Measurements from ENCODE around the gene SWT1. TPM values are rescaled to one million over a fixed set of nuclear protein-coding genes. Genes with fewer than 3 reads are reported as not detected.
A peak's percentile ranks its signal among the peaks of the same experiment; 100 is the strongest.

SWT1 gene, protein sequence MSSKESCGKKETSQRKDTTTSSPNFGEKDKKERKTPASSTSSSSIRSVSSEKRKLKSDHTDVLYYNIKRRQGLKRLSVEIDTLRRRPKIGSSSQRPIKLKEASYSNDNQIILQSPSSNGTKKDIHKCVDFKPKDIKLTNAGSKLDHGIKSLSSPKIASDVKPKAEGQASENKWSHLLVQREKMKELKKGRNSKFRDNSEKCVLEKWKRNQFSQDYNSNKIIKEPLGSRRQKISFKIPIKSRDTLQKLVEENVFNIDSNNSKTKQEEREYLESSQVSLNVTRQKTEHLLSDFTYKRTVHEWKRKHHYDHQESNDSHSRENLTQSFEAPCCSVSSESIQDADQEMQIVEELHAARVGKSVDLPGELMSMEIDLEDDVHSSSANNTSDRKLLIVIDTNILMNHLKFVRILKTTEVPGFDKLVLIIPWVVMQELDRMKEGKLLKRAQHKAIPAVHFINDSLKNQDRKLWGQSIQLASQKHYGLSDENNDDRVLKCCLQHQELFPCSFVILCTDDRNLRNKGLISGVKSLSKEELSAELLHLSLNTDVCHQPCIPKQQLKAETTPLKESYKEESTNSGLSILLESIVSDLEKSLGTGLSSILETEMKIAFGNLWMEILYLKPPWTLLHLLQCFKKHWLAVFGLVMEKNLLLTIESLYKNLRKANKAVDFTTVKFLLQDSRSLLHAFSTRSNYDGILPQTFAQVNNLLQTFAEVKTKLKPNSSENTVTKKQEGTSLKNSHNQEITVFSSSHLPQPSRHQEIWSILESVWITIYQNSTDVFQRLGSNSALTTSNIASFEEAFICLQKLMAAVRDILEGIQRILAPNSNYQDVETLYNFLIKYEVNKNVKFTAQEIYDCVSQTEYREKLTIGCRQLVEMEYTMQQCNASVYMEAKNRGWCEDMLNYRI
- total RNA-seq (1 to 10 TPM; 2.3 to 2.7 TPM), polyA plus RNA-seq (2.7 TPM)

DNA sequence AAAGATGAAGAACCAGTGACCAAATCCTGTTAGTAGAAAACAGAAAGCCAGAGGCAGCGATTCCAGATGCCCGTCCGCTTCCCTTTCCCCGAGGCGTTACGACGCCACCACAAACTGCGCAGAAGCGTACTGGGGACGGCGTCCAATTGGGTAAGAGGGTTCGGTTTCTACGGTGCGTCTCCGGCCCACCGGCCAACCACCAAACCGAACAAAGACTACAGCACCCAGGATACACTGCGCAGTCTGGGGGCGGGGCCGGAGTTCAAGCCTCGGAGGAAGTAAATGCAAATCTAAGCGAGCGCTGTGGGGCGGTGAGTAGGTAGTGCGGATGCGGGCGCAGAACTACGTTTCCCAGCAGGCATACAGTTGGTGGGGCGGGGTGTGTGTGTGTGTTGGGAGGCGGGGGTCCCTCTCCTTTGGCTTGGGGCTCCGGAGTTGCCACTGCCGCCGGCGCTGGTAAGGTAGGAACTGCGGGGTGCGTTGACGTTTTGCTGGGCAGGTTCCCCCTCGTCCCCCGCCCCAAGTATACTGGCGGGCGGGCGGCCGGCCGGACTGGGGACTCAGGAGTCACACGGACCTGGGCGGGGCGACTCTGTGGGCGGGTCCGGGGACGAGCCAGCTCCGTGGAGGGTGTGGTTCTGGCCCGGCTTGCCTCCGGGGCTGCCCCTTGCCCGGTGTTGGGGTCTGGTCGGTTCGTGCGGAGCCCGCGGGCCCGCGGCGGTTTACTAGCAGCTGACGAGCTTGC is at the start of gene SWT1, which contains the start of gene TRMT1L:
Gene SWT1, plus strand, starts transcription at position 314 of the 745 bp plus-strand sequence. CDS start 3,675 bp downstream, outside the sequence.
Gene TRMT1L, minus strand, starts transcription at position 100 of the 745 bp plus-strand sequence. CDS start 241 bp downstream, outside the sequence.
- Mint-ChIP-seq H3K36me3 (peaks cover 0 to 27% (median 4%) of the 10 kb centered on the region in 3 donors), H3K4me3 (peak within 1 kb of the TSS; percentile 96 to 99 (median 99)), H3K27ac (peak within 1 kb of the TSS; percentile 93 to 100 (median 99)), H3K9me3 (no peaks in the 10 kb centered on the region), H3K27me3 (no peaks in the 10 kb centered on the region), H3K4me1 (peaks cover 41 to 48% (median 46%) of the 10 kb centered on the region in 3 donors)
- peaks cover 14% of the 10 kb centered on the region for H3K4me1 ChIP-seq (ENCODE audit: insufficient read depth, low read length)
- H3K9me3 ChIP-seq (ENCODE audit: low read length) = no peaks in the 10 kb centered on the region
- POLR2A ChIA-PET = interaction anchor here (0.5 to 2.7 kb wide), 7 partner anchors 12 to 1218 kb away, joined by 3 to 23 read pairs (median 5); partner anchors contain the start of genes EDEM3, IVNS1ABP and TPR
- DNase-seq = peak; percentile 96 to 98 (median 97)
- H3K4me3 ChIP-seq (ENCODE audit: low read length) = peak within 1 kb of the TSS; percentile 90
- CTCF ChIA-PET = interaction anchor here (1.0 to 2.3 kb wide), 4 partner anchors 12 to 175 kb away, joined by 3 to 17 read pairs (median 6); partner anchors contain the start of gene IVNS1ABP
- H3K36me3 ChIP-seq (ENCODE audit: insufficient read depth, low read length) = no peaks in the 10 kb centered on the region
- H3K27me3 ChIP-seq (ENCODE audit: insufficient read depth, low read length, poor library complexity, severe bottlenecking) = no peaks in the 10 kb centered on the region
- peak within 1 kb of the TSS; percentile 98 for H3K27ac ChIP-seq (ENCODE audit: low read depth, low read length)

DNA sequence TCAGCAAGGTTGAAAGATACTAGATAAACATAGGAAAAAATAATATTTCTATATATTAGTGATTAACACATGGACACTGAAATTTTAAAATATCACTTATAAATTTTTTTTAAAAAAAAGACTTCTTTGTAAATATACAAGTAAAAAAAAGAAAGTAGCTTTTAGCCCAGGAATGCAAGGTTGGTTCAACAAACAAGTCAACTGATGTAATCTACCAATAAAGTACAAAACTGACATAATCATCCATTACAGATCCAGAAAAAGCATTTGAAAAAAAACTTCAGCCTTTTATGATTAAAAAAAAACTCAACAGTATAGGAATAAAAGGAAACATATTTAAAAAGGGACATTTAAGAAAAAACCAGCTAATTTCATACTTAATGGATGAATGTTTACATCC is 48.6 kb upstream of the SWT1 start:
- ChIA-PET CTCF (interaction anchor here (1.1 kb wide), 1 partner anchor 11 kb away, joined by 3 read pairs; no protein-coding TSS in a partner anchor), POLR2A (no interaction called here)
- no peak overlapping the region for H3K4me3 ChIP-seq (ENCODE audit: low read length)
- Mint-ChIP-seq H3K4me3 (no peak overlapping the region), H3K27me3 (peaks cover 0 to 1% of the 10 kb centered on the region in 2 donors), H3K36me3 (peaks cover 3 to 14% (median 10%) of the 10 kb centered on the region in 3 donors), H3K9me3 (peaks cover 20 to 41% (median 35%) of the 10 kb centered on the region in 5 donors), H3K27ac (no peak overlapping the region), H3K4me1 (no peaks in the 10 kb centered on the region)
- H3K9me3 ChIP-seq (ENCODE audit: low read length) = peaks cover 4% of the 10 kb centered on the region
- DNase-seq = no peak
- no peaks in the 10 kb centered on the region for H3K27me3 ChIP-seq (ENCODE audit: insufficient read depth, low read length, poor library complexity, severe bottlenecking)
- no peaks in the 10 kb centered on the region for H3K4me1 ChIP-seq (ENCODE audit: insufficient read depth, low read length)
- no peak overlapping the region for H3K27ac ChIP-seq (ENCODE audit: low read depth, low read length)
- no peaks in the 10 kb centered on the region for H3K36me3 ChIP-seq (ENCODE audit: insufficient read depth, low read length)

GRCh38 chr1:185110145-185110544 is 46.8 kb upstream of the SWT1 start:
- no peak for DNase-seq
- no peaks in the 10 kb centered on the region for H3K27me3 ChIP-seq (ENCODE audit: insufficient read depth, low read length, poor library complexity, severe bottlenecking)
- H3K27ac ChIP-seq (ENCODE audit: low read depth, low read length) = no peak overlapping the region
- H3K36me3 ChIP-seq (ENCODE audit: insufficient read depth, low read length) = no peaks in the 10 kb centered on the region
- Mint-ChIP-seq H3K36me3 (peaks cover 0 to 15% (median 0%) of the 10 kb centered on the region in 3 donors), H3K4me1 (no peaks in the 10 kb centered on the region), H3K4me3 (no peak overlapping the region), H3K27ac (no peak overlapping the region), H3K9me3 (peaks cover 20 to 41% (median 35%) of the 10 kb centered on the region in 5 donors), H3K27me3 (peaks cover 0 to 1% of the 10 kb centered on the region in 2 donors)
- ChIA-PET CTCF (interaction anchor here (1.3 kb wide), 1 partner anchor 20 kb away, joined by 3 read pairs; no protein-coding TSS in a partner anchor), POLR2A (no interaction called here)
- no peak overlapping the region for H3K4me3 ChIP-seq (ENCODE audit: low read length)
- H3K9me3 ChIP-seq (ENCODE audit: low read length) = peaks cover 4% of the 10 kb centered on the region
- H3K4me1 ChIP-seq (ENCODE audit: insufficient read depth, low read length) = no peaks in the 10 kb centered on the region

- H3K9me3 ChIP-seq (ENCODE audit: low read length) = peaks cover 4% of the 10 kb centered on the region
- no peak overlapping the region for H3K4me3 ChIP-seq (ENCODE audit: low read length)
- Mint-ChIP-seq H3K9me3 (peaks cover 16 to 35% (median 29%) of the 10 kb centered on the region in 5 donors), H3K4me1 (no peaks in the 10 kb centered on the region), H3K27ac (no peak overlapping the region), H3K4me3 (no peak overlapping the region), H3K36me3 (peaks cover 0 to 15% (median 0%) of the 10 kb centered on the region in 3 donors), H3K27me3 (peaks cover 0 to 1% of the 10 kb centered on the region in 2 donors)
- no peaks in the 10 kb centered on the region for H3K27me3 ChIP-seq (ENCODE audit: insufficient read depth, low read length, poor library complexity, severe bottlenecking)
- H3K27ac ChIP-seq (ENCODE audit: low read depth, low read length) = no peak overlapping the region
- POLR2A ChIA-PET = no interaction called here
- CTCF ChIA-PET = no interaction called here
- H3K4me1 ChIP-seq (ENCODE audit: insufficient read depth, low read length) = no peaks in the 10 kb centered on the region
- no peaks in the 10 kb centered on the region for H3K36me3 ChIP-seq (ENCODE audit: insufficient read depth, low read length)
- DNase-seq = no peak
Observed at GRCh38 chr1:185111873-185112272, 45.1 kb upstream of the SWT1 start.

DNA sequence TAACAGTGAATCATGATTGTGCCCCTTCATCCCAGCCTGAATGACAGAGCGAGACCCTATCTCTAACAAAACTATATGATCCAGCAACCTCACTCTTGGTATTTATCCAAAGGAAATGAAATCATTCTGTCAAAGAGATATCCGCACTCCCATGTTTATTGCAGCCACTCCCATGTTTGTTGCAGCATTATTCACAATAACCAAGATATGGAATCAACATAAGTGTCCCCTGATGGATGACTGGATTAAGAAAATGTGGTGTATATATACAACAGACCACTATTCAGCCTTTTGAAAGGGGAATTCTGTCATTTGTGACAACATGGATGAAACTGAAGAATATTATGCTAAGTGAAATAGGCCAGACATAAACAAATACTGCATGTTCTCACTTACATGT is 44.6 kb upstream of the SWT1 start:
- Histone ChIP-seq H3K4me1 (ENCODE audit: insufficient read depth, low read length) (no peaks in the 10 kb centered on the region), H3K27me3 (ENCODE audit: insufficient read depth, low read length, poor library complexity, severe bottlenecking) (no peaks in the 10 kb centered on the region), H3K9me3 (ENCODE audit: low read length) (peaks cover 4% of the 10 kb centered on the region), H3K36me3 (ENCODE audit: insufficient read depth, low read length) (no peaks in the 10 kb centered on the region), H3K27ac (ENCODE audit: low read depth, low read length) (no peak overlapping the region), H3K4me3 (ENCODE audit: low read length) (no peak overlapping the region)
- DNase-seq = no peak
- POLR2A ChIA-PET = no interaction called here
- CTCF ChIA-PET = no interaction called here
- Mint-ChIP-seq H3K36me3 (peaks cover 2 to 15% (median 3%) of the 10 kb centered on the region in 3 donors), H3K4me1 (no peaks in the 10 kb centered on the region), H3K9me3 (peaks cover 16 to 31% (median 26%) of the 10 kb centered on the region in 5 donors), H3K27me3 (peaks cover 0 to 1% of the 10 kb centered on the region in 2 donors), H3K27ac (no peak overlapping the region), H3K4me3 (no peak overlapping the region)

- DNase-seq = no peak
- Histone ChIP-seq H3K4me3 (ENCODE audit: low read length) (no peak overlapping the region), H3K27me3 (ENCODE audit: insufficient read depth, low read length, poor library complexity, severe bottlenecking) (no peaks in the 10 kb centered on the region), H3K9me3 (ENCODE audit: low read length) (no peaks in the 10 kb centered on the region), H3K4me1 (ENCODE audit: insufficient read depth, low read length) (no peaks in the 10 kb centered on the region), H3K36me3 (ENCODE audit: insufficient read depth, low read length) (peaks cover 11% of the 10 kb centered on the region), H3K27ac (ENCODE audit: low read depth, low read length) (no peak overlapping the region)
- H3K4me3 Mint-ChIP-seq = no peak overlapping the region
- peaks cover 0 to 5% (median 5%) of the 10 kb centered on the region in 5 donors for H3K9me3 Mint-ChIP-seq
- no peaks in the 10 kb centered on the region for H3K4me1 Mint-ChIP-seq
- POLR2A ChIA-PET = no interaction called here
- CTCF ChIA-PET = no interaction called here
- no peaks in the 10 kb centered on the region for H3K27me3 Mint-ChIP-seq
- no peak overlapping the region for H3K27ac Mint-ChIP-seq
- peaks cover 31 to 73% (median 42%) of the 10 kb centered on the region in 3 donors for H3K36me3 Mint-ChIP-seq
Observed at GRCh38 chr1:185129708-185130107, 27.3 kb upstream of the SWT1 start.

DNA sequence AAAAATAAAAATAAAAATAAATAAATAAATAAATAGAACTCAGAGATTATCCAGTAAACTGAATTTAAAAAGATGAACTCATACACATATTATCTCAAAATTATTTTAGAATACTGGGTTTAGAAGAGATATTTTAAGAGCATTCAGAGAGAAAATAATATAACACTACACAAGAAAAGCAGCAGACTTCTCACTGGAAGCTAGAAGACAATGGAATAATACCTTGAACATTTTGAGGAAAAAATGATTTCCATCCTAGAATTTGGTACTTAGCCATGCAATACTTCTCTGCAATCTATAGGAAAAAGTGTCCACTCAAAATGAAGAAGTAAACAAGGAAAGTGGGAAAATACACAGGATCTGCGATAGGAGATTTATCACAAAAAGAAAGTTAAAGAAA is 24.4 kb upstream of the SWT1 start:
- Histone ChIP-seq H3K4me1 (ENCODE audit: insufficient read depth, low read length) (no peaks in the 10 kb centered on the region), H3K9me3 (ENCODE audit: low read length) (no peaks in the 10 kb centered on the region), H3K27me3 (ENCODE audit: insufficient read depth, low read length, poor library complexity, severe bottlenecking) (no peaks in the 10 kb centered on the region), H3K27ac (ENCODE audit: low read depth, low read length) (no peak overlapping the region), H3K36me3 (ENCODE audit: insufficient read depth, low read length) (peaks cover 6% of the 10 kb centered on the region), H3K4me3 (ENCODE audit: low read length) (no peak overlapping the region)
- DNase-seq = no peak
- Mint-ChIP-seq H3K36me3 (peaks cover 34 to 75% (median 50%) of the 10 kb centered on the region in 3 donors), H3K4me1 (peaks cover 0 to under 1% (median under 1%) of the 10 kb centered on the region in 3 donors), H3K4me3 (no peak overlapping the region), H3K9me3 (peaks cover 0 to 5% (median 5%) of the 10 kb centered on the region in 5 donors), H3K27me3 (no peaks in the 10 kb centered on the region), H3K27ac (no peak overlapping the region)
- ChIA-PET POLR2A (no interaction called here), CTCF (no interaction called here)

Data from CD8-positive, alpha-beta memory T cell (primary cell).